D341Med (cell line): ENCODE results near the gene VSNL1.

Experiments used
- DNase-seq: peaks from one replicate; pipeline ENCODE4 v3.0.0; 2012; ENCODE audit warnings: low spot score

Gene VSNL1

GRCh38 chr2:17646081-17646554 lies 105.6 kb downstream of the VSNL1 start:
- DNase-seq: no peak

- no peak for DNase-seq
These were observed 106.6 kb downstream of the VSNL1 start for GRCh38 chr2:17646838-17647701.

GRCh38 chr2:17648581-17648980 lies 108.1 kb downstream of the VSNL1 start:
- DNase-seq: no peak

GRCh38 chr2:17649026-17649425 lies 108.5 kb downstream of the VSNL1 start:
- no peak for DNase-seq

- no peak for DNase-seq
These were observed 112.3 kb downstream of the VSNL1 start for GRCh38 chr2:17652681-17653394.

GRCh38 chr2:17657759-17658158 lies 117.3 kb downstream of the VSNL1 start:
- no peak for DNase-seq

- no peak for DNase-seq
These were observed 117.9 kb downstream of the VSNL1 start for GRCh38 chr2:17658251-17658843.

- no peak for DNase-seq
These were observed 119.7 kb downstream of the VSNL1 start for GRCh38 chr2:17660219-17660618.

- no peak for DNase-seq
These were observed 121.0 kb downstream of the VSNL1 start for GRCh38 chr2:17661460-17661859.

- DNase-seq: no peak
These were observed 122.2 kb downstream of the VSNL1 start for GRCh38 chr2:17662723-17663122.

- DNase-seq: no peak
These were observed 124.0 kb downstream of the VSNL1 start for GRCh38 chr2:17664534-17664933.

GRCh38 chr2:17667898-17668297 lies 127.4 kb downstream of the VSNL1 start:
- DNase-seq: no peak

- no peak for DNase-seq
These were observed 132.3 kb downstream of the VSNL1 start for GRCh38 chr2:17672583-17673317.

GRCh38 chr2:17674817-17675216 lies 134.3 kb downstream of the VSNL1 start:
- DNase-seq: no peak

GRCh38 chr2:17680119-17680518 lies 139.6 kb downstream of the VSNL1 start:
- no peak for DNase-seq

GRCh38 chr2:17682098-17682857 lies 141.8 kb downstream of the VSNL1 start:
- DNase-seq: no peak

GRCh38 chr2:17683981-17684380 lies 143.5 kb downstream of the VSNL1 start:
- DNase-seq: no peak

- no peak for DNase-seq
These were observed 148.1 kb downstream of the VSNL1 start for GRCh38 chr2:17688600-17688999.

GRCh38 chr2:17689010-17689409 lies 148.5 kb downstream of the VSNL1 start:
- DNase-seq: no peak

GRCh38 chr2:17690776-17691175 lies 150.3 kb downstream of the VSNL1 start:
- DNase-seq: no peak
